GM18867 (cell line): Measurements from ENCODE around the gene NRDC.
"Not testable (repeated sequence)": the region's sequence is repeated elsewhere in the genome, so short reads cannot be mapped to it uniquely, and the experiment has no call there.

ENCODE experiments used
- ATAC-seq: cut with Tn5 transposase; IDR thresholded peaks from one replicate; pipeline ENCODE4 v1.9.1; 2021; ENCODE audit warnings: mild to moderate bottlenecking, moderate library complexity; ENCODE audit not compliant: unreplicated experiment

NRDC gene

DNA sequence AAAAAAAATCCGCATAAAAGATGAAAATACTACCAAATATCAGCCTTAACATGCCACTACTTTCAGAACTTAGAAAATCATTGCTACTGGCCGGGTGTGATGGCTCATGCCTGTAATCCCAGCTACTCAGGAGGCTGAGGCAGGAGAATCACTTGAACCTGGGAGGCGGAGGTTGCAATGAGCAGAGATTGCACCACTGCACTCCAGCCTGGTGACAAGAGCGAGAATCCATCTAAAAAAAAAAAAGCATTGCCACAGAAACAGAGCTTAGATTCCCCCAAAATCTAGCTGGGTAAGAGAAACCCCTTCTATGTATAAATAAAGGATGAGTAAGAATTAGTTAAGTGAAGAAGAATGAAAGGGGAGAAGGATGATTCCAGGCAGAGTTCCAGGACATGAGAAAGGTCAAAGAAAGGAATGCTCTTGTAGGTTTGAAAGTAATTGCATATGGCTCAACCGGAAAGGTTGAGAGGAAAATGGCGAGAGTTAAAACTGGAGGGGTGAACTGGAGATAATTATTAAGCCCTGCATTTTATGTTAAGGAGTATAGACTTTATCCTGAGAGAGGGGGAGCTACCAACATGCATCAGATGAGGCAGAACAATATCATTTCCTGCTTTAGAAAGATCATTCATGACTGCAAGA, 19.7 kb upstream of the NRDC start:
- no peak for ATAC-seq

DNA sequence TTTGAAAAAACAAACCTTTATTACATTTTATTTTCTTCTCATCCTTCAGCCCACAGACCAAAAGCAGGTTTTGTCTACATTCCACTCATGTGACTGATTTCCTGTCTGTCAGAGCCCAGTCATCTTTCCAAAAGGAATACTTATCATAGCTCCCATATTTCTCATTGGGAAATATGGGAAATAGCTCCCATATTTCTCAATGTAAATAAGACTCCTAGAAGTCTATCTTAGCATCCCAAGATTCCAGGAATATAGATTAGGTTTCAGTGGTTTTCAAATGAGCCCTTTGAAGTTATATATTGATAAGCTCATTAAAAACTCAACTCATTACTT, 19.1 kb upstream of the NRDC start:
- no peak for ATAC-seq

DNA sequence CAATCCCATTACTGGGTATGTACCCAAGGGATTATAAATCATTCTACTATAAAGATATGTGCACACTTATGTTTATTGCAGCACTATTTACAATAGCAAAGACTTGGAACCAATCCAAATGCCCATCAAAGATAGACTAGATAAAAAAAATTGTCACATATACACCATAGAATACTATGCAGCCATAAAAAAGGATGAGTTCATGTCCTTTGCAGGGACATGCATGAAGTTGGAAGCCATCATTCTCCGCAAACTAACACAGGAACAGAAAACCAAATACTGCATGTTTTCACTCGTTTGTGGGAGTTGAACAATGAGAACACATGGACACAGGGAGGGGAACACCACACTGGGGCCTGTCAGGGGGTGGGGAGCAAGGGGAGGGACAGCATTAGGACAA, 16.2 kb upstream of the NRDC start:
- not testable (repeated sequence) for ATAC-seq

DNA sequence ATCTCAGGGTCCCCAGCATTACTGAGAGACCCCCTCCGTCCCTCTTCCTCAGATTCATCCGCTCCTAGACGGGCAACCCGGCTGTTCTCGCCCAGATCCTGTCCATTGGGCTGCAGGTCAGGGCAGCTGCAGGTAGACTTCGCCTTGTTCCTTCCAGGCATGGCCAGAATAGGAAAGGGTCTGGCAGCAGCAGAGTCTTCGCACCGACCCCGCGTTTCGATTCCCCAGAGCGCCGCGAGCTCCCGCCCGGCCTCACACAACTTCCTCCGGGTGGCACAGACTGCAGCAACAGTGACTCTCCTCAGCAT, 265 bp downstream of the NRDC start:
- no peak for ATAC-seq

DNA sequence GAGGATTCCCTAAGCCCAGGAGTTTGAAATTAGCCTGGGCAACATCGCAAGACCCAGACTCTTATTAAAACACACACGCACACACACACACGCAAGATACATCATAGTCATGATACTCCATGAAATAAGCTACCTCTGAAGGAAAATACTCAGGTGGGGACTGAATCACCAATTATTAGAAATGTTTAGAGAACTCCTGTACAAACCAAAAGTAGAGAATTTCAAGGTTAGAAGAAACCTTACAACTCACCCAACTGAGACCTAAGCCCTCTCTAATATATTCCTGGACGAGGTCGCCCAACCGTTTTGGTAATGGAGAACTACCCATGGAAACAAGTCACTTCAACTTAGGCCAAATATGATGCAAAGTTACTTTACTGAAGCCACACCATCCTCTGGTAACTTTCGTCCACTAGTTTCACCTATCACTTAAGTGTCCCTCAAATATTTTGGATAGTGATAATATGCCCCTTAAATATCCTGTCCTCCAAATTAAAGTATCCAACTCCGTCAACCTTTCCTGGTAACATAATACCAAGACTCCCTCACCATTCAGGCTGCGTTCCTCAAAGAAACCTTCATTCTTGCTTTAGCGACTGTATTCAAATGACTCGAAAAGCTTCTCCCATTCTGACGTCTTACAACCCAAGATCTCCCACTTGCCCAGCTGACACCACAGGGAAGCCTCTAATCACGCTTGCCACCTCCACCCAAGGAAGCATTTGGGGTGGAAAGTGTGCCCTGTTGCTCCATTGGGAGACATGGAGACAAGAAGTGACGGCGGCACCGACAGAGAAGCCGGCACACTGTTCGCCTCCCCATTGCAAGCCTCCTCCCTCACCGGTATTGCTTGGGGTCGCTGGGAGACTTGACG, 856 bp downstream of the NRDC start:
- ATAC-seq, result no peak

DNA sequence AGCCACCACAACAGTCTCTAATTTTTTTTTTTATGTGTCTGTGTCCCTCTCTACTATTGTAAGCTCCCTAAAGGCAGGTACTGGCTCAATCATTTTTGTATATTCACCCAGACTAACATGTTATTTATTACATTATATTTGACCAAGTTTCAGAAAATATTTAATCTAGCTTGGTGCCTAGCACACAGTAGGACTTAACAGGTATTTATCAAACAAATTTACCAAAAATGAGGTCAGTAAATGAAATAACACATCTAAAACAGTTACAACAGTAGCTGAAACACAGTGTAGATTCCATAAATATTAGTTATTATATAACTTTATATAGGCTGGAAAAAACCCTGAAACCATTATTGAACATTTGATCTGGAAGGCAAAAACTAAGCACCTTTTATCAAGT, 2.7 kb downstream of the NRDC start:
- ATAC-seq, result no peak

DNA sequence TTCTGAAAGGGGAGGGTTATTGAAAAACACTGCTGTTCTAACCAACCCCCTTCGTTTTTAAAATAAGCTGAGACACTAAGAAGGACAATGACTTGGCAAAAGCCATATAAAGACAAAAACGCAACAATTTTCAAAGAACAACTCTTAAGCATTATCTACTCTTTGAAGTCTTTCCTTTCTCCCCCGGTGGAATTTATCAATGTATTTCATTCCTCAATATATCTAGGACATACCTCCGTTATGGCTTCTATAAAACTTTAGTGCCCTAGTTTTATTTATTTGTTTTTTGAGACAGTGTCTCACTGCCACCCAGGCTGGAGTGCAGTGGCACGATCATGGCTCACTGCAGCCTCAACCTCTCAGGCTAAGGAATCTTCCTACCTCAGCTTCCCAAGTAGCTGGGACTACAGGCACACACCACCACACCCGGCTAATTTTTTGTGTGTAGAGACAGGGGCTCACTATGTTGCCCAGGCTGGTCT, 3.2 kb downstream of the NRDC start:
- ATAC-seq, result no peak

DNA sequence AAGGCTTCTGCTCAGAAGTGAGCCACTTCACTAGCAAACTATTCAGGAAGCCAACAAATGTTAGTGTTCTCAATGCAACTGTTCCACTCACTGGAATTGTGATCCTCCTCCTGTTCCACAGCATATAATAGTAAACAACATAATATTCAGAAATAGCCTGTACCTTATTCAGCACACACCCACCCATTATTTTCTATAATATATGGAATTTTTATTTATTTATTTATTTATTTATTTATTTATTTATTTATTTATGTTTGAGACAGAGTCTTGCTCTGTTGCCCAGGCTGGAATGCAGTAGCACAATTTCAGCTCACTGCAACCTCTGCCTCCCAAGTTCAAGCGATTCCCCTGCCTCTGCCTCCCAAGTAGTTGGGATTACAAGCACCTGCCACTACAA, 5.3 kb downstream of the NRDC start:
- not testable (repeated sequence) for ATAC-seq

DNA sequence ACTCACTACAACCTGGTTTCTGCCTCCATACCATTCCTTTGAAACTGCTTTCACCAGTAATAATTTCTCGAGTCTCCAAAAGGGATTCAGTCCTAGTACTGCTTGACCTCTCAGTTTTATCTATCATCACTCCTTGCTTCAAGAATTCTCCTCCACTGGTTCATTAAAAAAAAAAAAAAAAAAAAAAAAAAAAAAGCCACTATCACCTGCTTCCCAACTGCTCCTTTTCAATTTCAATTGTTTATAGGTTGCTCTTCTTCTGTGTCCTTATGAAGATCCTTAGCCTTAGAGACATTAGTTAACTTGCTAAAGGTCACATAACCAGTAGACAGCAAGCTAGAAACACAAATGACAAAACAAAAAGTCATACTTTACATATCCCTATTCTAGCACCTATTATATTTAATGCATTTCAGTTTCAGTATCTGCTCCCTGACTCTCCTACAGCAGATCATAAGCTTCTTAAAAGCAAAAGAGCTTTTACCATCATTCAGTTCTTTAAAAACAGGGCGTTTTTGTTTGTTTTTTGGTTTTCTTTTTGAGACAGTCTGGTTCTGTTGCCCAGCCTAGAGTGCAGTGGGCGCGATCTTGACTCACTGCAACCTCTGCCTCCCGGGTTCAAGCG, 7.1 kb downstream of the NRDC start:
- peak; percentile 62 for ATAC-seq

DNA sequence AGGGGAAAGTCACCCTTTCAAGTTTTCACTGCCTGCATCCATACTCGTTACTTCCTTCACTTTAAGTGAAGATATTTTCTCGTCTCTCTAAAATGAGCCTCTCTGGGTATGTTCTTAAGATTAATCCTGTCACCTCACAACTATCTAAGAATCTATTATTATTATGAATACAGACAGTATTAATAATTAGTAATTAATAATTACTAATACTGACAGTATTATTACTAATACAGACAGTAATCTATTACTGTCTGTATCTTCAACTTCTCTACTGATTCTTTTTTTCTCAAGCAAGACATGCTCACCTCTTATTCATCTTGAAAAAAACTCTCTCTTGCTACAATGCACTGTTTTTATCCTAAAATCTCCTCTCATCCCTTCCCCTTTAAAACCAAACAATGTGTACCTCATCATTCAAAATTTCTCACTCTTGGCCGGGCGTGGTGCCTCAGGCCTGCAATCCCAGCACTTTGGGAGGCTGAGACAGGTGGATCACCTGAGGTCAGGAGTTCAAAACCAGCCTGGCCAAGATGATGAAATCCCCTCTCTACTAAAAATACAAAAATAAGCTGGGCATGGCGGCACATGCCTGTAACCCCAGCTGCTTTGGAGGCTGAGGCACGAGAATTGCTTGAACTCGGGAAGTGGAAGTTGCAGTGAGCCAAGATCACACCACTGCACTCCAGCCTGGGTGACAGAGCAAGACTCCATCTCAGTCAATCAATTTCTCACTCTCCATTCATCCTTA, 7.8 kb downstream of the NRDC start:
- no peak for ATAC-seq

DNA sequence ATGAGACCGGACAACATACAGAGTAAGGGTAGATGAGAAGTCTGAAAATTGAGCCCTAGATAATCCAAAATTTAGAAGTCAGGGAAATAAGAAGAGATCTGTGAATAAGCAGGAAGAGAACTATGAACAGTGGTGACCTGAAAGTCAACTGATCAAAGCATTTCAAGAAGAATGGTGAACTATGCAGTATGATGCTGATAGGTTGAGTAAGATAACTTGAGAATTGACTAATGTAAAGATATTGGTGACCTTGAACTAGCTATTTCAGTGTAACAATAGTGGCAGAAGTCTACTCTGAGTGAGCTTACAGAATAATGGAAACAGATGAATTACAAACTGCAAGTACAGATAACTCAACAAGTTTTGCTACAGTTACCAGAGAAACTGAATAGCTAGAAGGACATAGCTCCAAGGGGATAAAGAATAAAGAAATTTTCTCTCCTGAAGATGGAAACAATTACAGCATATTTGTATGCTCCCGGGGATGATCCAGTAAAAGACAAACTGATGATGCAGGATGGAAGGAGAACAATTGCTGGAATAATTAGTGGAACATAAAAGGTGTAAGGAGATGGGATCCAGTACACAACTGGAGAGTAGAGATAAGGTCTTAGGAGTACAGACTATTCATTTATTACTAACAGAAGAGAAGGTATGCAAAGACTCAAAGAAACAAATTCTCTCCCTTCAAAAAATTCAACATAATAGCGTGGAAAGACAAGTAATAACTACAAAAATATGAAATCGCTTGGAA, 10.9 kb downstream of the NRDC start:
- no peak for ATAC-seq

DNA sequence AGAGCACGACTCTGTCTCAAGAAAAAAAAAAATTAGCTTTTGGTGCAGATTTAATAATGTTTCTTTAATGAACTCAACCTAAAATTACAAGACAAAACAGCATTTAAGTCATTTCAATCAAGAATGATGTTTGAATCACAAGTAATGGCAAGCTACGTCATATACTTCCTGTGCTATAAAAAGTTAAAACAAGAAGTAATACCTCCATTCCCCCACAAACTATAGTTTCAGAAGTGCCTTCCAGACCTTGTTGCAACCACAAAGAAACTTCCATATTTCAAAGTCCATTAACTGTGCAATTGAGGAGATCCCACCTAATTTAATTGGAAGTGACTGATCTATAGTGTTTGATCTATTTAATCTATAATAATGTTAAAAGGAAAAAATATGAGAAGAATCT, 15.1 kb downstream of the NRDC start:
- ATAC-seq, result peak; percentile 77

DNA sequence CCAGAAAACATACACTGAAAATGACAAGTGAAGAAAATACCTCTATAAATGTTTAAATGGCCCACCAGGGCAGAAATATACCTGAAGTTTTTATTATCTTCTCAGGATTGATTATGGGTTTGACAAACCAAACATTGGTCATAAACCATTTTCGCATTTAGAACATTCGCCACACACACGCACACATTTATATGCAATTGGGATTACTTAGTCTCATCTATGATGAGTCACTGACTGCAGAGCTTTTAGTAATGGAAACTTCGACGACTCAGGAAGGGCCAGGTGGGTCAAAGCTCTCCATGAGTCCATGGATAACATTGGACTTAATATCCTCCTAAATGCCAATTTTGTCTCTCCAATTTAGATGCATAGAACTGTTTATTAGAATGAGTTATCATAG, 16.9 kb downstream of the NRDC start:
- ATAC-seq, result no peak

DNA sequence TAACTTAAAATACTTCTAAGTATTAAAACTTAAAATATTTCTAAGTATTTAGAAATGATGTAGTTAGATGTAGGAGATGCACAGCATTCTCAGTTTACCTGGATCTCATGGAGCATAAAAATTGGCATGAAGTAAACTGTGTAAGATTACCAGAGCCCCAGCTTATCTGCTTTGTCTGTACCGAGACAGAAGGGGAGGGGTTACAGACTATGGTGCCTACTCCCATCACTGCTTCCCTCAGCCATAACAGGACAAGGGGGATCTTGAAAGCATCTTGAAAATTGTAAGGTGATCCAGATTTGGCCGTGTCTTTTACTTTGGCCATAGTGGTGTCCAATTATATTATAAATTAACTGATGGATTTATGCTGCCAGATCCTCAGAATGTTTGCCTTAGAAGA, 18.8 kb downstream of the NRDC start:
- ATAC-seq, result no peak

DNA sequence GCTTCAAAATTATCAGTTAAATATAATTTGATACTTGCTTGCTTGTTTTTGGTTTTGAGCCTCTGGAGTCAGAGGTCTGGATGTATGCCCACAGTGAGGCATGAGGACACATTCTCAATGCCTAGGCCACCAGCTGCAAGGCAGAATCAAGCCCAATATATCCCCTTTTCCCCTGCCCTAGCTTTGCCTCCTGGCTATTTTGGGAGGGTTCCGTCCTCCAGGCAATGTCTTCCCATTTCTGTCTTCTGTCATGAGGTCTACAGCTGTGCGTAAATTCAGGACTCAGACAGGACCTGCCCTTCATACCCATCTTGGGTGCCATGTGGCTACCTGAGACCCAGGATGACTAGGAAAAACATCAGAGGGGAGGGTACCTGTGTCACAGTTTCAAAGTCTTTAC, 19.2 kb downstream of the NRDC start:
- no peak for ATAC-seq

DNA sequence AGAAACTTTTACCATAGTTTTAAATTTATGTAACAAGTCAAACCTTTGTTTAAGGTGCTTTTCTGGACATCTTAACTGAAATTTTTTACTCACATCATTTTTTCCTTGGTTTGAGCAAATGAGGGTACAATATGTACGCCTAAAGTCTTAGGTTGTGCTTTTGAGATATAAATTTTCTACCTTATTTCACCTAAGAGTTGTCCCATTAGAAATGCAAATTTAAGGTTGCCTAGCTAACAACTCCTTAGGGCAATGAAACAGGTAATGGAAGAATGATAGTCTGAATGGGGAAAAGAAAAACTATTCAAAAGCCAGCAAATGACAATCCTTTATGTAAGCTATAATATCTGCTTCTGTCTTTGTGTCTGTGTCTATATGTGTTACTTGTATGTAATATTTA, 19.6 kb downstream of the NRDC start:
- no peak for ATAC-seq

DNA sequence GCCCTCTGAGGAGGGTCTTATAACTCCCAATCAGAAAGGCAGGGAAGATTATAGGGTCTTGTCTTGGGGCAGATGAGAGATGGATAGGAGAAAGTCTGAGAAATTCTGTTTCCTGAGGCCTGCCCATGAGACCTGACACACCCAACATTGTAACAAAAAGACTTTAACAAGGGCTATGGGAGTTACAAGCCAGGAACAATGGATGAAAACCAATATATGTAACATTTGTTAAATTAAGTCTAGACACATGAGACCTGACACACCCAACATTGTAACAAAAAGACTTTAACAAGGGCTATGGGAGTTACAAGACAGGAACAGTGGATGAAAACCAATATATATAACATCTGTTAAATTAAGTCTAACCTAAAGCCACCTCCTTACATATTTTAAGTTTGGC, 21.8 kb downstream of the NRDC start:
- ATAC-seq, result no peak

DNA sequence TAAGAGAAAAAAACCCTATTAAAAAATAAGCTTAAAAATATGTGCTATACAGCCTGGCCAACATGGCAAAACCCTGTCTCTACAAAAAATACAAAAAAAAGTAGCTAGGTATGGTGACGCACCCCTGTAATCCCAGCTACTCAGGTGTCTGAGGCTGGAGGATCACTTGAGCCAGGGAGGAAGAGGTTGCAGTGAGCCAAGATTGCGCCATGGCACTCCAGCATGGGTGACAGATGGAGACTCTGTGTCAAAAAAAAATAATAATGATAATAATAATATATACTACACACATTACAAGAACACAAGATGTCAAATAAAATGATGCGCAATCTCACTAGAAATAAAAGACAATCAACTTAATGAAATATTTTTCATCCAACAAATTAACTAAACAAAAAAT, 22.9 kb downstream of the NRDC start:
- no peak for ATAC-seq

DNA sequence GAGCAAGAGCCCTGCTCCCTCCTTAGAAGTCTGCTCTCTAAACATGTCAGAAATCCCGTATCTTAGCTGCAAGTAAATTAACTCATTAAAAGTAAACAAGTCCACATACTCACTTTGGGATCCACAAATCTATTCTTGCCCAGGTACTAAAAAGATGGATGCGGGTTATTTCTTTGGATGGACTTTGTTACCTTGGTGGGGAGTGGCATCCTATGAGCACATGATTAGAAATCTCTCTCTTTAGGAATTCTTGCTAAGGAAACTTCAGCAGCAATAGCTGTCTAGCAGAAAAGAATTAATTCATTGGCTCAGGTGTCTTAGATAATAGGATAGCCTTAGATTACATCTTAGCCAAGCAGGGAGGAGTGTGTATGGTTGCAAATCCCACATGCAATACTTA, 25.2 kb downstream of the NRDC start:
- ATAC-seq, result no peak

DNA sequence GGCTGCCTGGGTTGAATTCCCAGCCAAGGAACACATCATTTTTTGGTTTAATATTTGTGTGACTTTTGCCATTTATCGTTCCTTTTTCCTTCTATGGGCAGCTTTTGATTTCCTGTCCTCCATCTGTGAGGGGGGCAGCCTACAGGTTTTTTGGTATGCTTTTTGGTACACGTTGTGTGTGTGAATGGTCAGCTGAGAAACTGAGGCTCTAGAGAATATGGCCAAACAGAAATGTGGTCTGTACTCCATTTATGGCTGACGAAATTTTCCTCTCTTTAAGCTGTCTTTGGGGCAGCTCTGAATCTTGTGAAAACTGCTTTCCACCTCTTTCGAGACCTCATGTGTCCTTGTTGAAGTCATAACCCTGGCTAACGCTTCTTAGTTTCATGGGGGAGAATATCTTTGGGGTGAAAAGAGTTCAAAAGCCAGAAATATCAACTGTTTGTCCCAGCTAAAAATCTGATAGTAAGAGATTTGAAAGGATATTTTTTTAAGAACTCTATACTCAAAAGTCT, 26.6 kb downstream of the NRDC start:
- no peak for ATAC-seq
